ENCODE data around the gene NUP210L.
"Not testable (repeated sequence)": the region's sequence is repeated elsewhere in the genome, so short reads cannot be mapped to it uniquely, and the experiment has no call there.

The NUP210L gene

GRCh38 chr1:154167461-154167860 lies 12.6 kb upstream of the NUP210L start:
- no peak for DNase-seq

- DNase-seq = no peak
Observed at GRCh38 chr1:154166207-154166606, 11.3 kb upstream of the NUP210L start.

GRCh38 chr1:154159554-154159953 lies 4.7 kb upstream of the NUP210L start:
- DNase-seq = no peak

- DNase-seq = peak; percentile 3
Observed at GRCh38 chr1:154158307-154159125, 3.6 kb upstream of the NUP210L start.

GRCh38 chr1:154157520-154158306 lies 2.8 kb upstream of the NUP210L start:
- DNase-seq = no peak

GRCh38 chr1:154155251-154155650 lies 378 bp upstream of the NUP210L start:
- no peak for DNase-seq

GRCh38 chr1:154154053-154154452 lies 820 bp downstream of the NUP210L start:
- DNase-seq = no peak

GRCh38 chr1:154151311-154151710 lies 3.6 kb downstream of the NUP210L start:
- DNase-seq = no peak

- DNase-seq = no peak
Observed at GRCh38 chr1:154148807-154149206, 6.1 kb downstream of the NUP210L start.

GRCh38 chr1:154147505-154147904 lies 7.4 kb downstream of the NUP210L start:
- DNase-seq = not testable (repeated sequence)

- DNase-seq = no peak
Observed at GRCh38 chr1:154145986-154146385, 8.9 kb downstream of the NUP210L start.

- no peak for DNase-seq
Observed at GRCh38 chr1:154142358-154142757, 12.5 kb downstream of the NUP210L start.

GRCh38 chr1:154141240-154141639 lies 13.6 kb downstream of the NUP210L start:
- no peak for DNase-seq

- no peak for DNase-seq
Observed at GRCh38 chr1:154137888-154138287, 17.0 kb downstream of the NUP210L start.

- DNase-seq = no peak
Observed at GRCh38 chr1:154133256-154133655, 21.6 kb downstream of the NUP210L start.

GRCh38 chr1:154129391-154129970 lies 25.4 kb downstream of the NUP210L start:
- no peak for DNase-seq

- not testable (repeated sequence) for DNase-seq
Observed at GRCh38 chr1:154123205-154123604, 31.7 kb downstream of the NUP210L start.

- DNase-seq = no peak
Observed at GRCh38 chr1:154117642-154118041, 37.2 kb downstream of the NUP210L start.

- DNase-seq = no peak
Observed at GRCh38 chr1:154115180-154115579, 39.7 kb downstream of the NUP210L start.

GRCh38 chr1:154104433-154105082 lies 50.3 kb downstream of the NUP210L start:
- no peak for DNase-seq

- not testable (repeated sequence) for DNase-seq
Observed at GRCh38 chr1:154100141-154100540, 54.7 kb downstream of the NUP210L start.

- no peak for DNase-seq
Observed at GRCh38 chr1:154097873-154098272, 57.0 kb downstream of the NUP210L start.

- no peak for DNase-seq
Observed at GRCh38 chr1:154095456-154096060, 59.3 kb downstream of the NUP210L start.
